PC-3 (cell line): Measurements from ENCODE around the gene CPEB4.

Experiments
- EZH2 ChIP-seq: fragments of 300-600 bp; sonication (generic); IDR thresholded peaks from one replicate; pipeline ENCODE4 v1.6.1; 2017; ENCODE audit warnings: antibody characterized with exemption, mild to moderate bottlenecking, low read length; ENCODE audit not compliant: unreplicated experiment
- TF ChIP-seq, protein P1 (sequence below): fragments of 300-600 bp; sonication (generic); conservative IDR thresholded peaks from 2 replicates; pipeline ENCODE4 v1.5.1; 2017; ENCODE audit warnings: antibody characterized with exemption, low read depth, mild to moderate bottlenecking, low read length

DNA sequence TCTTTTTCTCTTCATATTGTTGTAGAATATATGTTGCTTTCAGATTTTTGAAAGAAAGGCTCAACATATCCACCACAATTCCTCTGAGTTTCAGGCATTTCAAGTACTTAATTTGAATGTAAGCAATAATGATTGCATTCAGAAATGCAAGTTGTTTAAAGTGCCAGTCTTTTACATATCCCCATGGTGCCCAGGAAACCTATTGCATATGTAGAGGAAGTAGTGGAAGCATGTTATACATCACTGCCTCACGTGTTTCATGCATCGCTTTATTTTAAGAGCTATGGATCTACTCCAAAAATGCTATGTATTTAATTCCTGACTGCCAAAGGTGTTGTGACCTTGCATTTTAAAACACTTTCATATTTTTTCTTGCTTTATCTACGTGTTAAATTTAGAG is 28.1 kb downstream of the CPEB4 start:
- TF ChIP-seq, protein P1, sequence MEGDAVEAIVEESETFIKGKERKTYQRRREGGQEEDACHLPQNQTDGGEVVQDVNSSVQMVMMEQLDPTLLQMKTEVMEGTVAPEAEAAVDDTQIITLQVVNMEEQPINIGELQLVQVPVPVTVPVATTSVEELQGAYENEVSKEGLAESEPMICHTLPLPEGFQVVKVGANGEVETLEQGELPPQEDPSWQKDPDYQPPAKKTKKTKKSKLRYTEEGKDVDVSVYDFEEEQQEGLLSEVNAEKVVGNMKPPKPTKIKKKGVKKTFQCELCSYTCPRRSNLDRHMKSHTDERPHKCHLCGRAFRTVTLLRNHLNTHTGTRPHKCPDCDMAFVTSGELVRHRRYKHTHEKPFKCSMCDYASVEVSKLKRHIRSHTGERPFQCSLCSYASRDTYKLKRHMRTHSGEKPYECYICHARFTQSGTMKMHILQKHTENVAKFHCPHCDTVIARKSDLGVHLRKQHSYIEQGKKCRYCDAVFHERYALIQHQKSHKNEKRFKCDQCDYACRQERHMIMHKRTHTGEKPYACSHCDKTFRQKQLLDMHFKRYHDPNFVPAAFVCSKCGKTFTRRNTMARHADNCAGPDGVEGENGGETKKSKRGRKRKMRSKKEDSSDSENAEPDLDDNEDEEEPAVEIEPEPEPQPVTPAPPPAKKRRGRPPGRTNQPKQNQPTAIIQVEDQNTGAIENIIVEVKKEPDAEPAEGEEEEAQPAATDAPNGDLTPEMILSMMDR: no peak
- no peak for TF ChIP-seq EZH2
